H1 (cell line): Measurements from ENCODE around the gene TLL2. TPM values are rescaled to one million over a fixed set of nuclear protein-coding genes. Genes with fewer than 3 reads are reported as not detected.

Source experiments
- CTCF ChIA-PET: fragments of 300-600 bp; sonication (Branson Sonifier 250); formaldehyde crosslinking; loops from one replicate; lab custom pipeline; 2021; ENCODE audit not compliant: partially characterized antibody; lab: Charles Lee
- POLR2A ChIA-PET: fragments of 300-600 bp; sonication (Branson Sonifier 250); formaldehyde crosslinking; loops from one replicate; lab custom pipeline; 2021; ENCODE audit warnings: inconsistent platforms; ENCODE audit not compliant: partially characterized antibody; lab: Charles Lee
- DNase-seq, 2 experiments: peaks; one replicate each; pipeline versions ENCODE4 v3.0.0 to v3.0.0-alpha.2; 2010 to 2022; ENCODE audit warnings: low spot score in 2 of 2, low read depth in 1 of 2, mixed read lengths in 1 of 2
- FAIRE-seq: peaks from 2 replicates; lab custom pipeline; 2011; peaks lifted over from hg19 to GRCh38; lab: Jason Lieb, UNC
- H2AFZ ChIP-seq: 2 replicates; pipeline ENCODE4 v1.8.1; 2012; ENCODE audit warnings: low read length, inconsistent platforms
- H2AK5ac ChIP-seq: 2 replicates; pipeline ENCODE4 v1.6.1; 2013; ENCODE audit warnings: low read depth, low read length
- H2BK120ac ChIP-seq: replicated peaks from 2 replicates; pipeline ENCODE3; 2013; ENCODE audit warnings: low read depth, low read length, inconsistent platforms
- H2BK12ac ChIP-seq: 2 replicates; pipeline ENCODE4 v1.6.1; 2013; ENCODE audit warnings: low read depth, low read length
- H2BK15ac ChIP-seq: 2 replicates; pipeline ENCODE4 v1.6.1; 2013; ENCODE audit warnings: low read length
- H2BK20ac ChIP-seq: 2 replicates; pipeline ENCODE4 v1.6.1; 2013; ENCODE audit warnings: low read length
- H2BK5ac ChIP-seq: 2 replicates; pipeline ENCODE4 v1.6.1; 2013; ENCODE audit warnings: low read depth, low read length
- H3K14ac ChIP-seq: 2 replicates; pipeline ENCODE4 v1.6.1; 2013; ENCODE audit warnings: inconsistent platforms; ENCODE audit not compliant: insufficient read length
- H3K18ac ChIP-seq: 2 replicates; pipeline ENCODE4 v1.6.1; 2013; ENCODE audit warnings: low read length; ENCODE audit errors: extremely low read depth
- H3K23ac ChIP-seq: 2 replicates; pipeline ENCODE4 v1.6.1; 2013; ENCODE audit warnings: inconsistent platforms; ENCODE audit not compliant: insufficient read length
- H3K23me2 ChIP-seq: 2 replicates; pipeline ENCODE4 v1.6.1; 2013; ENCODE audit warnings: low read depth, low read length
- H3K27ac ChIP-seq: 2 replicates; pipeline ENCODE4 v1.6.1; 2011; ENCODE audit warnings: low read depth, low read length, inconsistent platforms
- H3K27me3 ChIP-seq, 4 experiments: replicated peaks in 1 of 4; 1 replicate in 1 of 4; 2 replicates in 3 of 4; pipeline versions ENCODE4 v1.6.1 to v1.8.1; 2011 to 2013; ENCODE audit warnings: low read length in 3 of 4, mild to moderate bottlenecking in 3 of 4, inconsistent platforms in 2 of 4, mixed read lengths in 2 of 4, moderate library complexity in 1 of 4; ENCODE audit not compliant: control insufficient read depth in 3 of 4, insufficient read depth in 3 of 4; ENCODE audit errors: extremely low read depth in 1 of 4
- H3K36me3 ChIP-seq, 4 experiments: 2 replicates each; pipeline versions ENCODE4 v1.6.1 to v1.8.1; 2011 to 2013; ENCODE audit warnings: mild to moderate bottlenecking in 4 of 4, low read length in 3 of 4, moderate library complexity in 2 of 4, control low read depth in 1 of 4, inconsistent platforms in 1 of 4; ENCODE audit not compliant: insufficient read depth in 4 of 4, control insufficient read depth in 2 of 4
- H3K4ac ChIP-seq: replicated peaks from 2 replicates; pipeline ENCODE3; 2013; ENCODE audit warnings: low read length, low read depth, mixed read lengths, inconsistent platforms; ENCODE audit not compliant: insufficient read length
- H3K4me1 ChIP-seq, 4 experiments: replicated peaks in 1 of 4; 1 replicate in 1 of 4; 2 replicates in 3 of 4; pipeline versions ENCODE4 v1.6.1 to v1.8.1; 2011 to 2013; ENCODE audit warnings: low read length in 3 of 4, inconsistent platforms in 2 of 4, mixed read lengths in 1 of 4; ENCODE audit not compliant: insufficient read depth in 4 of 4, control insufficient read depth in 3 of 4
- H3K4me2 ChIP-seq, 2 experiments: 2 replicates each; pipeline versions ENCODE4 v1.6.1 to v1.8.1; 2011 to 2013; ENCODE audit warnings: low read depth in 2 of 2, low read length in 2 of 2, control low read depth in 1 of 2, inconsistent platforms in 1 of 2, mild to moderate bottlenecking in 1 of 2; ENCODE audit not compliant: insufficient read depth in 1 of 2
- H3K4me3 ChIP-seq, 4 experiments: fragments of 200-600, 300-600 bp in 1 of 4; sonication (generic), shearing (Covaris generic), sonication (Bioruptor Twin) in 1 of 4; 2 replicates each; pipeline versions ENCODE4 v1.5.1 to v1.8.1; 2011 to 2016; ENCODE audit warnings: low read length in 4 of 4, low read depth in 3 of 4, control low read depth in 2 of 4, inconsistent platforms in 2 of 4, mild to moderate bottlenecking in 2 of 4, mixed read lengths in 1 of 4, moderate library complexity in 1 of 4; ENCODE audit not compliant: insufficient read depth in 2 of 4; ENCODE audit errors: extremely low read depth in 1 of 4
- H3K56ac ChIP-seq: replicated peaks from 2 replicates; pipeline ENCODE3; 2013; ENCODE audit warnings: low read depth, mild to moderate bottlenecking, mixed read lengths, low read length, inconsistent platforms; ENCODE audit not compliant: insufficient read length
- H3K79me1 ChIP-seq: 2 replicates; pipeline ENCODE4 v1.6.1; 2013; ENCODE audit warnings: low read depth, low read length, control low read depth
- H3K79me2 ChIP-seq, 2 experiments: 2 replicates each; pipeline versions ENCODE4 v1.6.1 to v1.8.1; 2012 to 2013; ENCODE audit warnings: low read length in 2 of 2, mild to moderate bottlenecking in 2 of 2, inconsistent platforms in 1 of 2; ENCODE audit not compliant: insufficient read depth in 2 of 2, control insufficient read depth in 1 of 2
- H3K9ac ChIP-seq, 4 experiments: replicated peaks in 1 of 4; 1 replicate in 1 of 4; 2 replicates in 3 of 4; pipeline versions ENCODE4 v1.6.1 to v1.8.1; 2011 to 2013; ENCODE audit warnings: low read depth in 3 of 4, low read length in 3 of 4, control low read depth in 2 of 4, mild to moderate bottlenecking in 2 of 4, moderate library complexity in 2 of 4, inconsistent platforms in 1 of 4; ENCODE audit errors: extremely low read depth in 1 of 4
- H3K9me3 ChIP-seq, 2 experiments: 2 replicates each; pipeline versions ENCODE4 v1.6.1 to v1.8.1; 2012 to 2013; ENCODE audit warnings: mild to moderate bottlenecking in 2 of 2, moderate library complexity in 2 of 2, control low read depth in 1 of 2, inconsistent platforms in 1 of 2, low read depth in 1 of 2, low read length in 1 of 2, mixed read lengths in 1 of 2; ENCODE audit not compliant: insufficient read depth in 2 of 2
- H4K20me1 ChIP-seq, 2 experiments: replicated peaks in 1 of 2; 2 replicates each; pipeline versions ENCODE3 to v1.8.1; 2011 to 2013; ENCODE audit warnings: inconsistent platforms in 2 of 2, low read length in 2 of 2, mild to moderate bottlenecking in 1 of 2; ENCODE audit not compliant: insufficient read depth in 2 of 2, control insufficient read depth in 1 of 2
- H4K5ac ChIP-seq: 2 replicates; pipeline ENCODE4 v1.6.1; 2013; ENCODE audit warnings: low read length, low read depth, mixed read lengths, inconsistent platforms; ENCODE audit not compliant: insufficient read length
- H4K8ac ChIP-seq: 2 replicates; pipeline ENCODE4 v1.8.0; 2013; ENCODE audit warnings: mild to moderate bottlenecking, moderate library complexity, low read length, inconsistent platforms; ENCODE audit not compliant: insufficient read depth; ENCODE audit errors: extremely low read depth
- H4K91ac ChIP-seq: replicated peaks from 2 replicates; pipeline ENCODE3; 2013; ENCODE audit warnings: low read length, mixed read lengths, inconsistent platforms; ENCODE audit not compliant: insufficient read length
- ATF2 ChIP-seq: IDR thresholded peaks from 2 replicates; pipeline ENCODE4 v1.6.1; 2012; ENCODE audit warnings: low read length, inconsistent platforms
- BRCA1 ChIP-seq: IDR thresholded peaks from 2 replicates; pipeline ENCODE4 v1.6.1; 2012; ENCODE audit warnings: low read depth, low read length, improper control_type of control experiment
- CREB1 ChIP-seq: IDR thresholded peaks from 2 replicates; pipeline ENCODE4 v1.6.1; 2012; ENCODE audit warnings: inconsistent platforms
- CTBP2 ChIP-seq: IDR thresholded peaks from 2 replicates; pipeline ENCODE4 v1.7.0; 2011; ENCODE audit warnings: borderline replicate concordance, mild to moderate bottlenecking, moderate library complexity, mixed read lengths, low read length; ENCODE audit not compliant: insufficient read depth, insufficient read length
- E2F6 ChIP-seq: IDR thresholded peaks from 2 replicates; pipeline ENCODE4 v1.6.1; 2012; ENCODE audit warnings: inconsistent platforms
- MAFK ChIP-seq: IDR thresholded peaks from 2 replicates; pipeline ENCODE4 v1.6.1; 2012; ENCODE audit warnings: low read depth, mild to moderate bottlenecking, improper control_type of control experiment, low read length
- RBBP5 ChIP-seq: IDR thresholded peaks from 2 replicates; pipeline ENCODE4 v1.7.1; 2012; ENCODE audit warnings: low read depth, mild to moderate bottlenecking, inconsistent platforms, low read length, moderate library complexity, borderline replicate concordance
- SIN3A ChIP-seq, 2 experiments: IDR thresholded peaks in 1 of 2; conservative IDR thresholded peaks in 1 of 2; 2 replicates each; pipeline ENCODE4 v1.6.1; 2011 to 2012; ENCODE audit warnings: low read length in 2 of 2, improper control_type of control experiment in 1 of 2, low read depth in 1 of 2, mild to moderate bottlenecking in 1 of 2
- SUZ12 ChIP-seq: fragments of 200-600 bp; sonication (generic); IDR thresholded peaks from 2 replicates; pipeline ENCODE4 v1.6.1; 2012; ENCODE audit warnings: mild to moderate bottlenecking, inconsistent platforms, low read length, moderate library complexity, mixed read lengths
- YY1 ChIP-seq: IDR thresholded peaks from 2 replicates; pipeline ENCODE4 v1.6.1; 2011; ENCODE audit warnings: low read depth, mild to moderate bottlenecking, low read length
- WGBS, 2 experiments: shearing (Covaris generic) in 1 of 2; methylation state at CpG; one replicate each; pipeline versions ENCODE4 v1.1.6 to v1.1.7; 2013 to 2015; ENCODE audit warnings: low lambda C conversion rate in 2 of 2, mixed read lengths in 2 of 2, inconsistent platforms in 1 of 2, low coverage in 1 of 2, missing lambda C conversion rate in 1 of 2; ENCODE audit not compliant: insufficient replicate concordance in 2 of 2, insufficient coverage in 1 of 2, insufficient read length in 1 of 2; ENCODE audit errors: extremely low coverage in 1 of 2, missing lambda C conversion rate in 1 of 2; 5-methylcytosine and 5-hydroxymethylcytosine counted together
- polyA plus RNA-seq, 7 experiments: library from polyadenylated mRNA; depleted of rRNA in 3 of 7; stranded (reverse) in 5 of 7; unstranded in 2 of 7; fragments of >200 nt in 5 of 7; fragments of 200-250 nt in 2 of 7; gene quantifications; 1 replicate in 5 of 7; 2 replicates in 1 of 7; 4 replicates in 1 of 7; pipeline versions ENCODE4 v1.2.1 to v1.2.3, GENCODE V29; 2011 to 2013; ENCODE audit warnings: missing spikeins in 2 of 7, mixed read lengths in 2 of 7
- total RNA-seq: library from RNA; stranded (reverse); fragmentation: NEBNext Ultra II Directional; extraction: Animal tissue kit (Norgen Biotek cat#: 25700); gene quantifications from 2 replicates; pipeline ENCODE4 v1.2.1, GENCODE V29; 2021

Gene TLL2
- total and polyA plus RNA-seq, 2 of the 8 experiments (the other 6 are each of a cell fraction or from before 2014, with no cell fraction given) = 2.4 to 3.2 TPM

- Histone ChIP-seq H4K5ac (no peak overlapping the region), H3K18ac (no peak overlapping the region), H3K4ac (no peak overlapping the region), H2BK15ac (no peak overlapping the region), H3K23ac (no peak overlapping the region), H3K4me3 (no peak overlapping the region), H3K9ac (no peak overlapping the region), H2BK12ac (no peak overlapping the region), H2BK120ac (no peak overlapping the region), H3K79me1 (no peaks in the 10 kb centered on the region), H2BK5ac (no peak overlapping the region), H3K79me2 (no peaks in the 10 kb centered on the region), H3K23me2 (no peaks in the 10 kb centered on the region; the same call in 1 of the 2 replicates), H3K36me3 (no peaks in the 10 kb centered on the region), H3K9me3 (no peaks in the 10 kb centered on the region), H3K4me1 (no peaks in the 10 kb centered on the region), H2AFZ (no peak overlapping the region), H3K27me3 (no peaks in the 10 kb centered on the region), H3K4me2 (no peak overlapping the region), H4K91ac (no peak overlapping the region), H4K8ac (no peak overlapping the region; the same call in 1 of the 2 replicates), H3K14ac (no peak overlapping the region), H3K56ac (no peak overlapping the region), H3K27ac (no peak overlapping the region), H4K20me1 (no peaks in the 10 kb centered on the region), H2AK5ac (no peak overlapping the region), H2BK20ac (no peak overlapping the region)
- ChIA-PET CTCF (interaction anchor here (1.0 to 9.3 kb wide), 7 partner anchors 9 to 91 kb away, joined by 3 to 60 read pairs (median 3); partner anchors contain the start of gene TLL2), POLR2A (interaction anchor here (1.2 kb wide), 1 partner anchor 28 kb away, joined by 4 read pairs; no protein-coding TSS in a partner anchor)
- 94% methylated on average over 9 of the region's 9 CpGs; no CpG with 5 or more reads in 1 of the 2 experiments for WGBS, 2 experiments
- DNase-seq (no peak), FAIRE-seq (no peak)
- TF ChIP-seq CTBP2 (no peak), ATF2 (no peak), YY1 (no peak), SIN3A (conservative IDR thresholded peaks at IDR 0.05 in 1 of 2, IDR thresholded peaks at IDR 0.05 in 1 of 2; ENCODE audit: low read depth in 1 of 2, low read length in 2 of 2) (no peak), SUZ12 (no peak), CREB1 (no peak), E2F6 (no peak), RBBP5 (no peak), BRCA1 (no peak), MAFK (no peak)
These were observed 91.2 kb downstream of the TLL2 start for GRCh38 chr10:96422525-96422924.
